ENCODE data around the gene ASTL. TPM values are rescaled to one million over a fixed set of nuclear protein-coding genes. Genes with fewer than 3 reads are reported as not detected.

The ASTL gene
- total and polyA plus RNA-seq, 9 of the 15 experiments (the other 6 are each of a cell fraction or from before 2014, with no cell fraction given) = not detected

DNA sequence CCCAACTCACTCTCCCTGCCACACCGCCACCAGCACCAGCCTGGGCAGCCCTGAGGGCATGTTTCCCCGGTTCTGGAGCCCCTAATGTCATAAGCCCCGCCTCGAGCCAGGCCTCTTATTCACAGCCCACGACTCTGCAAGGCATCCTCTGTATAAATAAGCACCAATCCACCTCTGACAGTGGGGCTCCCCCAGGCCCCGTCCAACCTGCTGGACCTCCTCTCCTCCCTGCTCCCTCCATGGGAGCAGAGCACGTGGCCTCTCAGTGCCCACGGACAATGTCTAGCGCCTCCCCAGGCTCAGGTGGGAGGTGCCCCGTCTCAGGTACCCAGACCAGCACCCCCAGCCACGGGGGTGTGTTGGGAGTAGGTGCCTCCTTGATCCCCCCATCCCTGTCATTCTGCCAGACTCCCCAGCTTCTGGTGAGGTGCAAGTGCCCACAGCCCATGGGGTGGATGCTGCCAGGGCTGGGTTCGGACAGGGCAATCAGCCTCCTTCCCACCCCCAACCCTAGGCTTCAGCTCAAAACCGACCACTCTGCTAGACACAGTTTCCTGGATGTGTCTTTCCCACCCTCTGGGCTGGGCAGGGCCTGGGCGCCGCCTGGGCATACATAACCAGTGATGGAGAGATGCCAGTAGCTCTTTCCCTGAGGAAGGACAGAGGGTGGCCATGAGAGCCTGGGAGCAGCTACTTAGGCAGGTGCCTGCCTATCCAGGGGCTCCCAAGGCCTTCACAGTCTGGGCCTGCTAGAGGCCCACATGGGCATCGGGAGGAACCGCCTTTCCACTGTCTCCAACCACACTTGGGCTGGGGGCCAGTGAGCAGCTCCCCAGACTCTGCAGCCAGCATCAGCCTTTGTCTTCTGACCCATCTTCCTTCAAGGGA is 20.4 kb downstream of the ASTL start (continued):
- no peak for TF ChIP-seq NFXL1 (CRISPR knock-in tag; IDR thresholded peaks at IDR 0.05)
- no peak for TF ChIP-seq HNRNPLL (IDR thresholded peaks at IDR 0.05; ENCODE audit: low read depth, low read length, poor library complexity, severe bottlenecking)
- TF ChIP-seq, protein P1, sequence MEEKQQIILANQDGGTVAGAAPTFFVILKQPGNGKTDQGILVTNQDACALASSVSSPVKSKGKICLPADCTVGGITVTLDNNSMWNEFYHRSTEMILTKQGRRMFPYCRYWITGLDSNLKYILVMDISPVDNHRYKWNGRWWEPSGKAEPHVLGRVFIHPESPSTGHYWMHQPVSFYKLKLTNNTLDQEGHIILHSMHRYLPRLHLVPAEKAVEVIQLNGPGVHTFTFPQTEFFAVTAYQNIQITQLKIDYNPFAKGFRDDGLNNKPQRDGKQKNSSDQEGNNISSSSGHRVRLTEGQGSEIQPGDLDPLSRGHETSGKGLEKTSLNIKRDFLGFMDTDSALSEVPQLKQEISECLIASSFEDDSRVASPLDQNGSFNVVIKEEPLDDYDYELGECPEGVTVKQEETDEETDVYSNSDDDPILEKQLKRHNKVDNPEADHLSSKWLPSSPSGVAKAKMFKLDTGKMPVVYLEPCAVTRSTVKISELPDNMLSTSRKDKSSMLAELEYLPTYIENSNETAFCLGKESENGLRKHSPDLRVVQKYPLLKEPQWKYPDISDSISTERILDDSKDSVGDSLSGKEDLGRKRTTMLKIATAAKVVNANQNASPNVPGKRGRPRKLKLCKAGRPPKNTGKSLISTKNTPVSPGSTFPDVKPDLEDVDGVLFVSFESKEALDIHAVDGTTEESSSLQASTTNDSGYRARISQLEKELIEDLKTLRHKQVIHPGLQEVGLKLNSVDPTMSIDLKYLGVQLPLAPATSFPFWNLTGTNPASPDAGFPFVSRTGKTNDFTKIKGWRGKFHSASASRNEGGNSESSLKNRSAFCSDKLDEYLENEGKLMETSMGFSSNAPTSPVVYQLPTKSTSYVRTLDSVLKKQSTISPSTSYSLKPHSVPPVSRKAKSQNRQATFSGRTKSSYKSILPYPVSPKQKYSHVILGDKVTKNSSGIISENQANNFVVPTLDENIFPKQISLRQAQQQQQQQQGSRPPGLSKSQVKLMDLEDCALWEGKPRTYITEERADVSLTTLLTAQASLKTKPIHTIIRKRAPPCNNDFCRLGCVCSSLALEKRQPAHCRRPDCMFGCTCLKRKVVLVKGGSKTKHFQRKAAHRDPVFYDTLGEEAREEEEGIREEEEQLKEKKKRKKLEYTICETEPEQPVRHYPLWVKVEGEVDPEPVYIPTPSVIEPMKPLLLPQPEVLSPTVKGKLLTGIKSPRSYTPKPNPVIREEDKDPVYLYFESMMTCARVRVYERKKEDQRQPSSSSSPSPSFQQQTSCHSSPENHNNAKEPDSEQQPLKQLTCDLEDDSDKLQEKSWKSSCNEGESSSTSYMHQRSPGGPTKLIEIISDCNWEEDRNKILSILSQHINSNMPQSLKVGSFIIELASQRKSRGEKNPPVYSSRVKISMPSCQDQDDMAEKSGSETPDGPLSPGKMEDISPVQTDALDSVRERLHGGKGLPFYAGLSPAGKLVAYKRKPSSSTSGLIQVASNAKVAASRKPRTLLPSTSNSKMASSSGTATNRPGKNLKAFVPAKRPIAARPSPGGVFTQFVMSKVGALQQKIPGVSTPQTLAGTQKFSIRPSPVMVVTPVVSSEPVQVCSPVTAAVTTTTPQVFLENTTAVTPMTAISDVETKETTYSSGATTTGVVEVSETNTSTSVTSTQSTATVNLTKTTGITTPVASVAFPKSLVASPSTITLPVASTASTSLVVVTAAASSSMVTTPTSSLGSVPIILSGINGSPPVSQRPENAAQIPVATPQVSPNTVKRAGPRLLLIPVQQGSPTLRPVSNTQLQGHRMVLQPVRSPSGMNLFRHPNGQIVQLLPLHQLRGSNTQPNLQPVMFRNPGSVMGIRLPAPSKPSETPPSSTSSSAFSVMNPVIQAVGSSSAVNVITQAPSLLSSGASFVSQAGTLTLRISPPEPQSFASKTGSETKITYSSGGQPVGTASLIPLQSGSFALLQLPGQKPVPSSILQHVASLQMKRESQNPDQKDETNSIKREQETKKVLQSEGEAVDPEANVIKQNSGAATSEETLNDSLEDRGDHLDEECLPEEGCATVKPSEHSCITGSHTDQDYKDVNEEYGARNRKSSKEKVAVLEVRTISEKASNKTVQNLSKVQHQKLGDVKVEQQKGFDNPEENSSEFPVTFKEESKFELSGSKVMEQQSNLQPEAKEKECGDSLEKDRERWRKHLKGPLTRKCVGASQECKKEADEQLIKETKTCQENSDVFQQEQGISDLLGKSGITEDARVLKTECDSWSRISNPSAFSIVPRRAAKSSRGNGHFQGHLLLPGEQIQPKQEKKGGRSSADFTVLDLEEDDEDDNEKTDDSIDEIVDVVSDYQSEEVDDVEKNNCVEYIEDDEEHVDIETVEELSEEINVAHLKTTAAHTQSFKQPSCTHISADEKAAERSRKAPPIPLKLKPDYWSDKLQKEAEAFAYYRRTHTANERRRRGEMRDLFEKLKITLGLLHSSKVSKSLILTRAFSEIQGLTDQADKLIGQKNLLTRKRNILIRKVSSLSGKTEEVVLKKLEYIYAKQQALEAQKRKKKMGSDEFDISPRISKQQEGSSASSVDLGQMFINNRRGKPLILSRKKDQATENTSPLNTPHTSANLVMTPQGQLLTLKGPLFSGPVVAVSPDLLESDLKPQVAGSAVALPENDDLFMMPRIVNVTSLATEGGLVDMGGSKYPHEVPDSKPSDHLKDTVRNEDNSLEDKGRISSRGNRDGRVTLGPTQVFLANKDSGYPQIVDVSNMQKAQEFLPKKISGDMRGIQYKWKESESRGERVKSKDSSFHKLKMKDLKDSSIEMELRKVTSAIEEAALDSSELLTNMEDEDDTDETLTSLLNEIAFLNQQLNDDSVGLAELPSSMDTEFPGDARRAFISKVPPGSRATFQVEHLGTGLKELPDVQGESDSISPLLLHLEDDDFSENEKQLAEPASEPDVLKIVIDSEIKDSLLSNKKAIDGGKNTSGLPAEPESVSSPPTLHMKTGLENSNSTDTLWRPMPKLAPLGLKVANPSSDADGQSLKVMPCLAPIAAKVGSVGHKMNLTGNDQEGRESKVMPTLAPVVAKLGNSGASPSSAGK (IDR thresholded peaks at IDR 0.05) = peak; percentile 21; the same call in 1 of the 2 replicates
- TF ChIP-seq ZNF212 (CRISPR knock-in tag; IDR thresholded peaks at IDR 0.05) = no peak
- no peak for TF ChIP-seq MYBL2 (IDR thresholded peaks at IDR 0.05; ENCODE audit: low read depth)
- TF ChIP-seq MYBL2 (CRISPR knock-in tag; IDR thresholded peaks at IDR 0.05; ENCODE audit: borderline replicate concordance) = no peak
- TF ChIP-seq, protein P2, sequence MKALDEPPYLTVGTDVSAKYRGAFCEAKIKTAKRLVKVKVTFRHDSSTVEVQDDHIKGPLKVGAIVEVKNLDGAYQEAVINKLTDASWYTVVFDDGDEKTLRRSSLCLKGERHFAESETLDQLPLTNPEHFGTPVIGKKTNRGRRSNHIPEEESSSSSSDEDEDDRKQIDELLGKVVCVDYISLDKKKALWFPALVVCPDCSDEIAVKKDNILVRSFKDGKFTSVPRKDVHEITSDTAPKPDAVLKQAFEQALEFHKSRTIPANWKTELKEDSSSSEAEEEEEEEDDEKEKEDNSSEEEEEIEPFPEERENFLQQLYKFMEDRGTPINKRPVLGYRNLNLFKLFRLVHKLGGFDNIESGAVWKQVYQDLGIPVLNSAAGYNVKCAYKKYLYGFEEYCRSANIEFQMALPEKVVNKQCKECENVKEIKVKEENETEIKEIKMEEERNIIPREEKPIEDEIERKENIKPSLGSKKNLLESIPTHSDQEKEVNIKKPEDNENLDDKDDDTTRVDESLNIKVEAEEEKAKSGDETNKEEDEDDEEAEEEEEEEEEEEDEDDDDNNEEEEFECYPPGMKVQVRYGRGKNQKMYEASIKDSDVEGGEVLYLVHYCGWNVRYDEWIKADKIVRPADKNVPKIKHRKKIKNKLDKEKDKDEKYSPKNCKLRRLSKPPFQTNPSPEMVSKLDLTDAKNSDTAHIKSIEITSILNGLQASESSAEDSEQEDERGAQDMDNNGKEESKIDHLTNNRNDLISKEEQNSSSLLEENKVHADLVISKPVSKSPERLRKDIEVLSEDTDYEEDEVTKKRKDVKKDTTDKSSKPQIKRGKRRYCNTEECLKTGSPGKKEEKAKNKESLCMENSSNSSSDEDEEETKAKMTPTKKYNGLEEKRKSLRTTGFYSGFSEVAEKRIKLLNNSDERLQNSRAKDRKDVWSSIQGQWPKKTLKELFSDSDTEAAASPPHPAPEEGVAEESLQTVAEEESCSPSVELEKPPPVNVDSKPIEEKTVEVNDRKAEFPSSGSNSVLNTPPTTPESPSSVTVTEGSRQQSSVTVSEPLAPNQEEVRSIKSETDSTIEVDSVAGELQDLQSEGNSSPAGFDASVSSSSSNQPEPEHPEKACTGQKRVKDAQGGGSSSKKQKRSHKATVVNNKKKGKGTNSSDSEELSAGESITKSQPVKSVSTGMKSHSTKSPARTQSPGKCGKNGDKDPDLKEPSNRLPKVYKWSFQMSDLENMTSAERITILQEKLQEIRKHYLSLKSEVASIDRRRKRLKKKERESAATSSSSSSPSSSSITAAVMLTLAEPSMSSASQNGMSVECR (CRISPR knock-in tag; IDR thresholded peaks at IDR 0.05) = no peak
- no peak for TF ChIP-seq BCL6 (CRISPR knock-in tag; IDR thresholded peaks at IDR 0.05)
